DMS79 treated with DMSO at 0.1 percent for 48 hours (cell line): ENCODE results near the gene ETV2.
"Not testable (repeated sequence)": the region's sequence is repeated elsewhere in the genome, so short reads cannot be mapped to it uniquely, and the experiment has no call there.

Experiments
- DNase-seq: peaks from one replicate; lab custom pipeline; 2025; lab: John Stamatoyannopoulos, UW

ETV2 gene

GRCh38 chr19:35628264-35628564, 13.3 kb upstream of the ETV2 start:
- DNase-seq, result no peak

DNA sequence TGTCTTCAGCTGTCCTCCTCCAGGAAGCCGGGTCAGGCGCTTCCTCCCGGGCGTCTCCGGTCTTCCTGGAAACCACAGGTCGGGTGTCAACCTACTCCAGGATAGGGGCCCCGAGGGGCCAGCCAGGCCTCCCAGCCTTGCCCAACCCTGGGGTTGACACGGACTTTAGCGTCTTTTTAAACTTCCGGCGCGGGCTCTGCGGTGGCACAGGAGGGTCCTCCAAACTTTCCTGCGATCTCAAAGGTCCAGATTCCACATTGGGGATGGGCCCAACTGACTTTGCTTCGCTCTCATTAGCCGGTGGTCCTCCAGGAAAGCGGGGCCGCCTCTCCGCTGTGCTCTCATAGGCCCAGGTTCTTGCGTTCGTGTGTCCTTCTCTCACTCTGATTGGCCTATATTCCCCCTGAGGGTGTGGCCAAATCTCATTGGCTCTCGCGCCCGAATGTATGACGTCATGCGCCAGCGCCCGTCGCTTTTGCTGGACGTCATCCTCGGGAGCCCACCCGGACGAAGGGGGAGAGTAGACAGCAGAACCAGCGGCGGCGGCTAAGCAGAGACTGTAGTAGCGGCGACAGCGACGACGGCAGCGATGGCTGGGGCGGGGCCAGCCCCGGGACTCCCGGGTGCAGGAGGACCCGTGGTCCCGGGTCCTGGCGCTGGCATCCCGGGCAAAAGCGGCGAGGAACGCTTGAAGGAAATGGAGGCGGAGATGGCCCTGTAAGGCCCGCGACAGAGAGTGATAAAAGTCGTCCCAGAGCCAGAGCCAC, 12.8 kb upstream of the ETV2 start, which contains the start of gene RBM42:
TSS of gene RBM42 (plus strand) at position 472 of the 767 bp plus-strand sequence. CDS start at position 590, 118 bp downstream.
- DNase-seq, result peak; percentile 96

GRCh38 chr19:35629332-35629633, 12.3 kb upstream of the ETV2 start:
- DNase-seq, result no peak

DNA sequence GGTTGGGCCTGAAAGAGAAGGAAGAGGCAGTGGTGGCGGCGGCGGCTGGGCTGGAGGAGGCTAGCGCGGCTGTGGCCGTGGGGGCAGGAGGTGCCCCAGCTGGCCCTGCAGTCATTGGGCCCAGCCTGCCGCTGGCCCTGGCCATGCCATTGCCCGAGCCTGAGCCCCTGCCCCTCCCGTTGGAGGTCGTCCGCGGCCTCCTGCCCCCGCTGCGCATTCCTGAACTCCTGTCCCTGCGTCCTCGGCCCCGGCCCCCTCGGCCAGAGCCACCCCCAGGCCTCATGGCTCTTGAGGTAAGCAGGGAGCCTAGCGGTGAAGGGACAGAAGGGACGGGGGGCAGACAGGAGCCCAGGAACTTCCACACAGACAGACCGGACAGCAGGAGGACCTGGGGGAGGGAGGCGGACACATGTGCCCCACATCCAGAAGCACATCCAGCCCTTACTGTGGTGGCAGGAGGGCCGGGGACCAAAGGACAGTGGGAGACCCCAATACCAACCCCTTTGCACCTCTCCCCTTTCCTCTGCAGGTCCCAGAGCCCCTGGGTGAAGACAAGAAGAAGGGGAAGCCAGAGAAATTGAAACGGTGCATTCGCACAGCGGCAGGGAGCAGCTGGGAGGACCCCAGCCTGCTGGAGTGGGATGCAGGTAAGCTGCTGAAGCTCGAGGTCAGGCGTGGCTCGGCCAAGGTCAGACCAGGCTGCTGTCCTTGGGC, 7.7 kb upstream of the ETV2 start:
- no peak for DNase-seq

DNA sequence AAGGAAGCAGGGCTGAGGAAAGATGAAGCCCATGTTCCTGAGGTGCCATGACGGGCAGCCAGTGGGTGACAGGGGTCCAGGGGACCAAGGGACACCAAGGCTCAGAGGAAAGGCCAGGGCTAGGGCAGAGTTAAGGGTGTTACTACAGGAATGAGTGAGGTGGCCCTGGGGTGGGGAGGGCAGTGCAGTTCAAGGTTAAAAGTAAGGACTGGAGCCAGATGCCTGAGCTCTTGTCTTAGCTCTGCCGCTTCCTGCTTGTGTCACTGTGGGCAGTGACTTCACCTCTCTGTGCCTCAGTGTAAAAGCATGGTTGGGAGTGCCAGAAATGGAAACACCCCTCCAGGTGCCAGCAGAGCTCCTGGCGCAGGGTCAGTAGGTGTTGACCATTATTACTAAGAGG, 4.9 kb upstream of the ETV2 start:
- DNase-seq, result no peak

GRCh38 chr19:35637165-35637564, 4.4 kb upstream of the ETV2 start:
- no peak for DNase-seq

DNA sequence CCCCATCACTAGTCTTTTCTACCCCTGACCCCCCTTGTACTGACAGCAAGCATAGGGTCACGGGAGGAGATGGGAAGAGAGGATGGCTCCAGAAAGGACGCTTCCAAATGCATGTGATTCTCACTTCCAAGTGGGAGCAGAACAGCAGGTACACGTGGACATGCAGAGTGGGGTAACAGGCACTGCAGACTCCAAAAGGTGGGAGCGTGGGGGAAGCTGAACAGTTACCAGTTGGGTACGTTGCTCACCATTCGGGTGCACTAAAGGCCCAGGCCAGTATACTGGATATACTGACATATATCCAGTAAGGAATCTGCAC, 2.3 kb upstream of the ETV2 start:
- DNase-seq, result no peak

DNA sequence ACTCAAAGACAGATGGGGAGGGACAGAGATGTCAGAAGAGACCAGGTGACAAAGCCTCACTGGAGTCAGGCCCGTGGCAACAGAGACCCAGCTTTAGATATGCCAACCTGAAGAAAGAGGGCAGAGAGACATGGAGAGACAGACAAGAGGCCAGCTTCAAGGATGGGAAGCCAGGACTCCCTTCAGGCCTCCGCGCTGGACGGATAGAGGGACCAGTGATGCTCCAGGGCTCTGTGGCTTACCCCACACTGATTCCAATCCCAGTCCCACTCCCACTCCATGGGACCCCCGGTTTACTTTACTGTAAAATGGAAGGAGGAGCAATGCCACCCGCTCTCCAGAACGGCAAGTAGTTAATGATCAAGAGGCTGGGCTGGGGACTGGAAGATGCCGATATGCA, 1.7 kb upstream of the ETV2 start:
- no peak for DNase-seq

- no peak for DNase-seq
Observed at GRCh38 chr19:35642312-35642711, 767 bp downstream of the ETV2 start.

- DNase-seq, result peak; percentile 28
Observed at GRCh38 chr19:35642798-35643254, 1.3 kb downstream of the ETV2 start.

GRCh38 chr19:35643255-35644205, 2.0 kb downstream of the ETV2 start:
- peak; percentile 84 for DNase-seq

DNA sequence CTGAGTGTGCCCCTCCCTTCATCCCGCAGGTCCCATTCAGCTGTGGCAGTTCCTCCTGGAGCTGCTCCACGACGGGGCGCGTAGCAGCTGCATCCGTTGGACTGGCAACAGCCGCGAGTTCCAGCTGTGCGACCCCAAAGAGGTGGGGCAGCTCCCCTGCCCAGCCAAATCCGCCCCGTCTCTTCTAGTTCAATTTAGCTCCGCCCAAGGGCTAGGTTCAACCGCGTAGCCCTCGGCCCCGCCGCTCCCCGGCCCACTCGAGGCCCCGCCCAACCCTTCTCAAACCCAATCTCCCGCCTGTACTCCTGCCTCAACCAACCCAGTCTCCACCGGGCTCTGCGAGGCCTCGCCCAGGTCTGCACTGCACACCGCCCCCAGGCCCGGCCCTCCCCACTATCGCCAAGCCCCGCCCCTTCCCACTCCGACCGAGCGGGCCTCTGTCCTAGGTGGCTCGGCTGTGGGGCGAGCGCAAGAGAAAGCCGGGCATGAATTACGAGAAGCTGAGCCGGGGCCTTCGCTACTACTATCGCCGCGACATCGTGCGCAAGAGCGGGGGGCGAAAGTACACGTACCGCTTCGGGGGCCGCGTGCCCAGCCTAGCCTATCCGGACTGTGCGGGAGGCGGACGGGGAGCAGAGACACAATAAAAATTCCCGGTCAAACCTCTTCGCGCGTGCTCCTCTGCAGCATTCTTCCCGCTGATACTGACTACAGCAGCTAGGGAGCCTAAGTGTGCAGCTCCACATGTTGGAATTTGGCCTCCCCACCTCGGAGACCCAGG, 2.9 kb downstream of the ETV2 start:
- peak; percentile 93 for DNase-seq

GRCh38 chr19:35644987-35645679, 3.6 kb downstream of the ETV2 start:
- peak; percentile 20 for DNase-seq

DNA sequence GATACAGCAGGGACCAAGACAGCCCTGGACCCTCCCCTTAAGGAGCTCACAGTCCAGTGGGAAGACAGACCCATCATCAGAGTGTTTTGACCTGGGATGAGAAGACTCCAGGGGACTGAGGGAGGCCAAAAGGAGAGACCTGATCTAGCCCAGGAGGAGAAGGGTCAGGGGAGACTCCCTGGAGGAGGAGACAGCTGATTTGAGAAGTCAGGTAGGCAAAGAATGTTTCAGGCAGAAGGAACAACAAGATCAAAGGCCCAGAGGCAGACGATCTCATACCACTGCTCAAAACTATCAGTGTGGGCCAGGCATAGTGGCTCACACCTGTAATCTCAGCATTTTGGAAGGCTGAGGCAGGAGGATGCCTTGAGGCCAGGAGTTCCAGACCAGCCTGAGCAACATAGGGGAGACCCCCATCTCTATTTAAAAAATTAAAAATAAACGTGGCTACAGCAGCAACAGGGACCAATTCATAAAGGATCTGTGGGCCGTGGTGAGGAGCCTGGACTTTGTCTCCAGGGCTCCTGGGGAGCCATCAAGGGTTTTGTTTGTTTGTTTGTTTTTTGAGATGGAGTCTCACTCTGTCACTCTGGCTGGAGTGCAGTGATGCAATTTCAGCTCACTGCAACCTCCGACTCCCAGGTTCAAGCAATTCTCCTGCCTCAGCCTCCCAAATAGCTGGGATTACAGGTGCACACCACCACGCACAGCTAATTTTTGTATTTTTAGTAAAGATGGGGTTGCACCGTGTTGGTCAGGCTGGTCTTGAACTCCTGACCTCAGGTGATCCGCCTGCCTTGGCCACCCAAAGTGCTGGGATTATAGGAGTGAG, 4.4 kb downstream of the ETV2 start:
- no peak for DNase-seq

DNA sequence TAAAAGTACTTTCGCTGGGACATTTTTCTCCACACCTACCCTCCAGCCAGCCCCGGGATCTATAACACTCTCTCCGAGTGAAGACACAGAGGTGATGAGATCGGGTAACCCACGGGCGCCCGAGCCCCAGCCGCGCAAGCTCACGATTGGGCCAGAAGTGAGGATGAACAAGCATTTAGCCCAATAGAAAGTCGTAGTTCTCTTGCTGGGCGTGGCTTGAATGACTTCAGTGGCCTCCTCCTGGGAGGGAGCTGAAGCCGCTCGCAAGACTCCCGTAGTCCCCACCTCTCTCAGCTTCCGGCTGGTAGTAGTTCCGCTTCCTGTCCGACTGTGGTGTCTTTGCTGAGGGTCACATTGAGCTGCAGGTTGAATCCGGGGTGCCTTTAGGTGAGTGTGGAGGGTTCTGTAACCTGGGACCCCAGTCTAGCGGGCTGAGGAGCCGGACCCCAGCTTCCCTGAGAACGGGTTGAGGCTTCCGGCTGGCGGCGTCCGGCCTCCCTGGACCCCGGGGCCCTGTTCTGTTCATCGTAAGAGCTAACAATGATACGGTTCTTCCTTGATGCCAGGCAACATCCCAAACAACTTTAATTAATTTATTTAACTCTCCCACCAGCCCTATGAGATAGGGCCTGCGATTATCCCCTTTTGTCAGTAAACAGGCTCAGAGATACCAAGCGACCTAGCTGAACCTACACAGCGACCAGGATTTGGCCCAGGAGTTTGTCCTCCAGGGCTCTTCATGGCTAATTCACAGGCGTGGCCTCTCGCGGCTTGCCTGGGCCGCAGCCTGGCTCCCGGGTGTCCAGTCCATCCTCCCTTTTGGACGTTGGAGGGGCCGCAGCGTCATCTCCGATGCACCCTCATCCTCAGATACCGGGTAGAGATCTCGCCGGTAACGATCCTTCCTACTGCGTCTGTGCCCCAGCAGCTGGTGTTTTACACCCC, 6.7 kb downstream of the ETV2 start, which contains the start of gene COX6B1:
TSS of gene COX6B1 (plus strand) at position 307 of the 945 bp plus-strand sequence. CDS start 2,921 bp downstream, outside the sequence.
- peak; percentile 97 for DNase-seq

GRCh38 chr19:35650581-35650980, 9.0 kb downstream of the ETV2 start:
- no peak for DNase-seq

DNA sequence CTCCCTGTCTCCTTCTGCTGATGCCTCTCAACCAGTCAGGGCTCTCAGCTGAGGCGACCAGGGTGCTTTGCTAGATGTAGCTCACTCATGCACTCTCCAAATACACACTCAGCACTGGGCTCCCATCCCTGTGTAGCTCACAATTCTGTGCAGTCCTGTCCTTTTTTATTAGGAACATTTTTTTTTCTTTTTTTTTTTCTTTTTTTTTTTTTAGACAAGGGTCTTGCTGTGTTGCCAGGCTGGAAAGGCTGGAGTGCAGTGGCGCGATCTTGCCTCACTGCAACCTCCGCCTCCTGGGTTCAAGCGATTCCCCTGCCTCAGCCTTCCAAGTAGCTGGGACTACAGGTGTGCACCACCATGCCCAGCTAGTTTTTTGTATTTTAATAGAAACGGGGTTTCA, 13.3 kb downstream of the ETV2 start:
- not testable (repeated sequence) for DNase-seq

DNA sequence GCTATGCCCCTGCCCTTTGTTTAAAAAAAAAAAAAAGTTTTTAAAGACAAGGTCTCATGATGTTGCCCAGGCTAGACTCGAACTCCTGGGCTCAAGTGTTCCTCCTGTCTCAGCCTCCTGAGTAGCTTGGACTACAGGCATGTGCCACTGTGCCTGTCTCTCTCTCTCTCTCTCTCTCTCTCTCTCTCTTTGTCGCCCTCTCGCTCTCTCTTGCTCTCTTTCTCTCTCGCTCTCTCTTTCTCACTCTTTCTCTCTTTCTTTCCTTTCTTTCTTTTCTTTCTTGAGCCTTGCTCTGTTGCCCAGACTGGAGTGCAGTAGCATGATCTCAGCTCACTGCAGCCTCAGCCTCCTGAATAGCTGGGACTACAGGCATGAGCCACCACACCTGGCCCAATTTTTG, 14.1 kb downstream of the ETV2 start:
- DNase-seq, result no peak

DNA sequence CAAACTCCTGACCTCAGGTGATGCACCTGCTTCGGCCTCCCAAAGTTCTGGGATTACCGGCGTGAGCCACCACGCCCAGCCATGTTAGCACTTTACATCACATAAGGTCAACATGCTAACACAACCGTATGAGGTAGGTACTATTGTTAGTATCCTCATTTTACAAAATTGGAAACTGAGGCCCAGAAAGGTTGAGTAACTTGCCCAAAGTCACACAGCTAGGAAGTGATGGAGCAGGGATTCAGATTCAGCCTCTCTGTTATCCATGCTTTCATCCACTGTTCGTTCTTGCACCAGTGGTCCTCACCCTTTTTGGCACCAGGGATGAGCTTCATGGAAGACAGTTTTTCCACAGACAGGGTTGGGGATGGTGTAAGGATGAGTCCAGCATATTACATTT, 15.2 kb downstream of the ETV2 start:
- no peak for DNase-seq
